Activated CD8-positive, alpha-beta memory T cell treated with anti-CD3 and anti-CD28 coated beads for 48 hours (primary cell): ENCODE results near the gene AUTS2.

ENCODE experiments used
- DNase-seq, 3 experiments: peaks; one replicate each; pipeline ENCODE4 v3.0.0-alpha.2; 2020; ENCODE audit warnings: low read depth in 2 of 3, low spot score in 2 of 3

Gene AUTS2

DNA sequence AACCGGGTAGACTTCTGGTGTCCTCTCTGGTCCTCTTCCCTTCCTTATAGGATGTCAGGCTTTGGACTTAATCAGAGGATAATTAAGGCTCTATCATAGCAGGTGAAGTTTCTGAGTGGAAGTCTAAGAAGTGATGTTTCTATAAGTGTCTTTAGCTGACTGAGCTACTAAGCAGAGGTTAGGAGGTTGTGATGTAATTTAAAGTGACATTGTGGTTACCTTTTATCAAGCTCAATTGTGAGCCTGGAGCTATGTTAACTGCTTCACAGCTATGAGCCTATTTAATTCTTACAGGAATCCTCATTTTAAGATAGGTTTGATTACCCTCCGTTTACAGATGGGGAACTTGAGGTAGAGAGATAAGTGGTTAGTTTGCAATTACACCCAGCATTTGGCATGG lies 365.1 kb downstream of the AUTS2 start:
- no peak for DNase-seq

DNA sequence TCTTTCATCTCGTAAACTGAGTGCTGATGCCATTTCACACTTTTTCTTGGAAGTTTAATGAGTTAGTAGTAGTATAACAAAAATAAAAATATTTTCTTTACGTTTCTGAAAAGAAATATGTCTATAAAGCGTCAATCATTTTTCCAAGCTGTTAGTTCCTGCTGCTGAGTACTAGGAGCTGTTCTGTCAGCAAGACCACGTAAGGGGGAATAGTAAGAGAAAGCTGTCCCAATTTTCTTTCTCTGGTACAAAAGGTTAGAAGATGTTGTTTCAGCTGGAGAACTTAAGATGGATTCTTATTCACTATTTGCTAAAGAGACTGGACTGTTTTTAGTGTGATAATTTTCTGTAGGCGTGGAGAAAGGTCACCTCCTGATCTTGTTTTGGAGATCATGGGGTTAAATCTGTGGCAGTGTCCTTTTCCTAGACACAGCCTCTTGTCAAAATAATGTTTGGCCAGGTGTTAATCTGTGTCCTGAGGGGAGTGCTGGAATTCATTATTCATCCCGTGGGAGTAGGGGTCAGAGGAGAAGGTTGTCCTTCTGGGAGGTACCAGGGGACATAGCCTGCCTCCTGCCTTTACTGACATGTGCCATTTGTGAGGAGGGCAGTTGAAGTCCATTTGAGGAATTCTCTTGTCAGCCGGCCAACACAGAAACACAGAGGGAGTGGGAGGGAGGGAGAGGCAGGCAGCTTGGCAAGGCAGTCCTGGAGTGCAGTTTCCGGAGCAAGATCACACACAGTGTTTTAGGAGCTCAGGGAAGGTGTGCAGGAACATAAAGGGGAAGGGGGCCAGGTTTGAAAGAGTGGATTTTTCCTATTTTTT lies 368.7 kb downstream of the AUTS2 start:
- DNase-seq = no peak

DNA sequence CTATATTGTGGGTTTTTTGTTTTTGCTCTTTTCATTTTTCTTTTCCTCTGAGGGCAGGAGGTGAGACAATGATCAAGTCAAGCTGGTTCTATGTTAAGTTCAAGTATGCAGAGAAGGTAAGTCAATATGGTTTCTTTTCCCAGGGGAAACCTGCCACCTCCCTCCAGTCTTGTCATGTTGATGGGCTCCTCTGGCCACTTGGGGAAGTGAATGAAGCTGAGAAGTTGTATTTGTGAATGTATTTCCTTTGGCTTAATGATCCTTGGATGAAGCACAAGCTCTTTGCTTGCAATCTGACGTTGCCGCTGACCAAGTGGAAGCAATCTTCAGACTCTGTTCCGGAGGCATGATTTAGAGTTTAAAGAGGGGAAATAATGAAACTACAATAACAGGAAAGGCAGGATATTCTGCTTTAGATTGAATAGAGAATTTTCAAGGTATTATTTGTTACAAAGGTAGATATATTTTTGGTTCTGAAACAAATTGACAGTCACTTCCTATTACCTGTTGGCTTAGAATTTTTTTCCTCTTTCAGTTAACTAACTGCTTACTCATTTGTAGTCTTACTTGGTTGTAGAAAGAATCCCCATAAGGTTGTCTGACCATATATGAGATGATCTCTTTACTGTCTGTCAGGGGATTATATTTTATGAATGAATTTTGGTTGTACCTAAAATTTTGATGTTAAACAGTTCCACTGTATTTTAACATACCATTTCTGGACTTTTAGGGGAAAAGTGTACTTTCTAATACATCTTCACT lies 369.6 kb downstream of the AUTS2 start:
- DNase-seq = no peak

DNA sequence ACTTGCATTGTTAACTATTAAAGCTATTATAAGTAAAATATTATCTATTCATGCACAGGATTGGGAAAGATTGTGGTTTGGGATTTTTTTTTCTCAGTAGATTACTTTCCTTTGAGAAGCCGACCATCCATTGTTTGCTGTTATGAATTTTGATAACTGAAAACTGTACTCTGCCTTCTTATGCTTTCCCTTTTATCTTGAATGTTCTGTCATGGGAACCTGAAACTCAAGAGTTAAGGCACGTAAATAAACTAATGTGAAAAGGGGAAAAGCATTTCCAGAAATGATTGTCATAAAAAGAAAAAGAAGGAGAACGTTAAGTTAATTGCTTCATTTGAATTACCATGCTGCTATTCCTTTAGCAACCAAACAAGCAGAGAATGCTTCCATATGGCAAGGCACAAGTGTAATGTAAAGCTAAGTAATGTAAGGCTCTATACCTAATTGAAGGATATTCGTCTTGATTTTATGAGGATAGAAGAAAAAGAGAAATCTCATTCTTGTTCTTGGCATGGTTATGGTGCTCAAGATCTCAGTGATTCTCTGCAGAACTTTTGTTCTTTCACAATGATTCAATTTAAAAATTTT lies 370.8 kb downstream of the AUTS2 start:
- DNase-seq = no peak

DNA sequence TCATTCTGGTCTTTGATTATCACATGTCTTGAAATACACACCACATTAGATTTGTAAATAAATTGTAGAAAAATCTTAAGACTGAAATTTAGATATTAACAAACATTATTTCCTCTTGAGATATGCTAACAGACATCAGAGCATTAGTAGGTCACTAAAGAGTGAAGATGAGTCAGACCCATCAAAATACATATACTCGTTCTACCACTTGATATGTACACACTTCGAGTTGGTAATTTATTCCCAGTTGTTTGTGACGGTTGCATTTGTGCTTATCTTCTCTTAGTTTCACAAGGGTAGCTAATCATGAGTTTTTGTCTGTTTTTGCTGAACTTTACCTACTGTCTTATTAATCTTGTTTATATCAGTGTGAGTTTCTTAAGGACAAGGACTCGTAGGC lies 383.4 kb downstream of the AUTS2 start:
- DNase-seq = no peak

DNA sequence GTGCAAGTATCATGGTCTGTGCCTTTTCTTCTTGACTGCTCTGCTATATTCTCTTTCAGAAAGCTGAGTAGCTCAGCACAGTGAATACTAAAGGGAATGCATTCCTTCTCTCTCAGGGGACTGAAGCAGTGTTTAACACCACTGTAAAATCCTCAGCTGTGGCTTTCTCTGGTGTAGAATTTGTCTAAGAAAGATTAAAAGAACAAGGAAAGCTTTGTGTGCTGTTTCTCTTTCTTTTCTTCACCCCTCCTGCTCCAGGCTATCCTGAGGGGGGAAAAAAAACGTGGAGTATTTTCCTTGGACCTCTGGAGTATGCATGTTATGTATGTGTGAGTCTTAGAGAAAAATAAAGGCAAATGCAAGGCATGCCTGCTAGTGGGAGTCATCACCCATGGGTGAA lies 383.9 kb downstream of the AUTS2 start:
- no peak for DNase-seq

DNA sequence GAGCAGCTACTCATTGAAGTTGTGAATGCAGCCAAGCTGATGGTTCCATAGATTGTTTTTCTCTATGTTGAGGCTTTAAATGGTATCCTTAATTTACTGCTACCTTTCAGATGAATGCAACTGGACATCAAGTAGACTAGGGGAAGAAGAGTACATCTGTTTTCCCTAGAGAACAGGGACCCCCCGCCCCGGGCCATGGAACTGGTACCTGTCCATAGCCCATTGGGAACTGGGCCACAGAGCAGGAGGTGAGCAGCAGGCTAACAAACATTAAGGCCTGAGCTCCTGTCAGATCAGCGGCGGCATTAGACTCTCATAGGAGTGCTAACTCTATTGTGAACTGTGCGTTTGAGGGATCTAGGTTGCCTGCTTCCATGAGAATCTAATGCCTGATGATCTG lies 391.3 kb downstream of the AUTS2 start:
- no peak for DNase-seq

DNA sequence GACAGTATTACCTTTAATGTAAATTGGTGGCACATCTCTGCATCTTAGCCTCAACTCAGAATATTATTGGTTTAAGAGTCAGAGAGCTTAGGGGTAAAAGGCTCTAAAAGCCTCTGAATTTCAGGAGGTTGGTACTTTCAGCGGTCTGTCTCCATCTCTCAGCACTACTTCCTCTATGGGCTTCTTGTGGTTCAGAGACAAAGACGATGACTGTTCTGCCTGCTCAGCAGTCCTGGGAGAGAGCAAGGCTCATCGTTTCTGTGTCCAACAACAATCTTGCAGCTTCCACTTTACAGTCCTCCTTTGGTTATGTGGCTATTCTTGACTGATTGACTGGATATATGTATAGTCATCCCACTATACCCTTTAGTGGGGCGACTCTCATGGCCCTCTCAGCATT lies 394.7 kb downstream of the AUTS2 start:
- DNase-seq = no peak

DNA sequence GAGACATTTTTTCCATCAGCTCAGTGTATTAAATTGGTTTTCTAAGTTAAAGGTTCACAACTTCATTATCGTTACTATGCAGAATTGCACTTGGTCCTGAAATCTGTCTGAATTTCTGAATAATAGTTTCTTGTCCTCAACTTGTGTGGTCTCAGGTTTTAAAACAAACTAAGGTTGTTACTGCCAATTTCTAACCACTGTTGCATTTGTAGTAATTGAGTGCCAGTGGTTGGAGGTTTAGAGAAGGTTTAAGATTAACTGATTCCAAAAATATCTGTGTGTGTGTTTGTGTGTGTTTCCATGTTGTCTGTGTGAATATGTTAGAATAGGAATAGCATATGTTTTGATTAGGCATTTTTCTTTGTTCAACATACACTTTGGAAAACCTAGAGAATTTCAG lies 395.9 kb downstream of the AUTS2 start:
- no peak for DNase-seq

DNA sequence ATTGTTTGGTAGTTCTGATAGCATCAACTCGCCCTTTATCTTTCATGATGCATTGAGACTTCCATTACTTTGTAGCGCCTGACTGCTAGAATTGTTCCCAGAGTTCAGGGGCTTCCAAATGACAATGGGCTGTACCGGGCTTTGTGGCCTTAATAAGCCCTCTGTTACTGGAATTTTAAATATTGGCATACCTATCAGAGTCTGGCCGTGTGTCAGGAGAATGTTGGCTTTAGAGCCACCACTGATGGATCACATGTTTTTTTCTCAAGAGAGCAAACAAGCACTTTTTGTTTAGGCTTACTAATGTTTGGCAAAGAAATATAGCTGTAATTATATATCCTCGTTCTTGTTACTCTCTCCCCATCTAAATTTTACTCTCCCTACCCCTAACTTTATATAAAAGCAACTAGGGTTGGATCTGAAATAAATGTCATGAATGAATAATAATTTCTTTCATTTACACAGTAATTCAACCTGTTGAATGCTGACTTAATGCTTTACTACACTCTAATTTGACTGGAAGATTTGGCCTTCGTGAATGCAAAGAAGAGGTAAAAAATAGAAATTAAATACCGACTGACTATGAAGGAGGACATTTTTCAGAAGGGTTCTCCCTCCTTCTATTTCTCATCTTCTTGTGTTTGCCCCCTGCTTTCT lies 396.7 kb downstream of the AUTS2 start:
- DNase-seq = no peak

DNA sequence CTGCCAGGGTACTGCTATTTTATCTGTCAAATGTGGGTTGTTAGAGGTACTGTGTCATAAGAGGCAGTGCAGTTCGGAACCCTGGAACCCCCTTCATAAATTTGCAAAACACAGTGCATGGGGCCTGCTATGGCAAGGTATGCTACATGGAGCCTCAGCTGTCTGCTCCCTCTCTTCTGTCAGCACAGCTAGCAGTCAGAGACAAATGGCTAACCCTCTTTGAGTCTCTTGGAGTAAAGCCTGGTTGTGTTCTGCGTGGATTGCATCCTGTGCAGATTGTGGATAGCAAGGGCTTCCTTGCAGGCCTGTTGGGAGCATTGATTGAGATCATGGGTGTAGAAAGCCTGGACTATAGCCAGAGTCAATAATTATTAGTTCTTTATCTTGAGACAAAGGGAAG lies 397.8 kb downstream of the AUTS2 start:
- no peak for DNase-seq

DNA sequence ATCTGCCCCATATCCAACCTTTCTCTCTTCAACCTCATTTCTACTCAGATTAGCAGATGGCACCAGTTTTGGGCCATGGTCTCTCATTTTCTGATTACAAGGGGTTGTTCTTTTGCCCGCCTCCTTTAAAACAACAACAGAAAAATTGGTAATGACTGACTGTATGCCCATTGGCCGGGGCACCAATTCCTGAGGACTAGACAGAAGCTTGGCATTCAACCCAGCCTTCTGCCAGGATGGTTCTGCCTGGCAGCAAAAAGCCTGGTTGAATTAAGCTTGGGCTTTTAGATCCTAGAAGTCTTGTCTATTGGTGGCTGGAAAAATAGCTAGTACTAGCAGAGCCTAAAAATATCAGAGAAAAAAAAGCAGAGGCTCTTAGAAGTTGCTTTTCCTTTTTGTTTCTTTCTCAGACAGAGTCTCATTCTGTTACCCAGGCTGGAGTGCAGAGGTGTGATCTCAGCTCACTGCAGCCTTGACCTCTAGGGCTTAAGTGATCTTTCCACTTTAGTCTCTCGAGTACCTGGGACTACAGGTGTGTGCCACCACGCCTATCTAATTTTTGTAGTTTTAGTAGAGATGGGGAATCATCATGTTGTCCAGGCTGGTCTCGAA lies 402.6 kb downstream of the AUTS2 start:
- DNase-seq = no peak

DNA sequence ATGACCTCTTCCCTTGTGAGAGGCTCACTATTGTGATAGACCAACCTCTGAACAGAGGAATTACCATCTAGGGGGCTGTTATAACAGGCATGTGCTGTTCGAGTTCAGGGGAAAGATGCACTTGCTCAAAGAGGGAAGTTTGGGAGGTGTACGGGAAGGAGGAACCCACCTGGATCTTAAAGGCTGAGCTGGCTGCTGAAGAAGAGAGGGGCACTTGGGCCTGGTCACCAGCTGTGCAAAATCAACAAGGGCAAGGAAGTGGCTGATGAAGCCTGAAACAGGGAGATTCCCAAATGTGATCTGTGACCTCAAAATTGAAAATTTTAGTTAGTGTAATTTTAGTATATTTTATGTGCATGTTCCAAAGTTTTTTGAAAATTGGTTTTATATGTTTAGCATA lies 407.2 kb downstream of the AUTS2 start:
- DNase-seq = no peak

DNA sequence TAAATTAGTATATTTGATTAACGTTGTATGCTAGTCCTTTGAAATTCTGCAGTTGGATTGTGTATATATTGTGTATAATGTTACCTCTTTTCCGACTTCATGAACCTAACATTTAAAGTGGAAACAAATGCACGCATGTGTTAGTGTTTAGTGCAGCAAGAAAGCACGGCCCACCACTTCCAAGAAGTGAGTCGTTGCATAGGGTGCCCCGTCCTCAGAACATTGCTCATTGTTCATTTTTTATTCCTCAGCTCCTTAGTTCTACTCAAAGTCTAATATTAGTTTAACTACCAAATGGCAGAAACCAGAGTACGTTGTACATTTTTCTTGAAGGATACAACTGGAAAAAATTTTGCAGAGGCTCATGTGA lies 407.6 kb downstream of the AUTS2 start:
- DNase-seq = no peak

DNA sequence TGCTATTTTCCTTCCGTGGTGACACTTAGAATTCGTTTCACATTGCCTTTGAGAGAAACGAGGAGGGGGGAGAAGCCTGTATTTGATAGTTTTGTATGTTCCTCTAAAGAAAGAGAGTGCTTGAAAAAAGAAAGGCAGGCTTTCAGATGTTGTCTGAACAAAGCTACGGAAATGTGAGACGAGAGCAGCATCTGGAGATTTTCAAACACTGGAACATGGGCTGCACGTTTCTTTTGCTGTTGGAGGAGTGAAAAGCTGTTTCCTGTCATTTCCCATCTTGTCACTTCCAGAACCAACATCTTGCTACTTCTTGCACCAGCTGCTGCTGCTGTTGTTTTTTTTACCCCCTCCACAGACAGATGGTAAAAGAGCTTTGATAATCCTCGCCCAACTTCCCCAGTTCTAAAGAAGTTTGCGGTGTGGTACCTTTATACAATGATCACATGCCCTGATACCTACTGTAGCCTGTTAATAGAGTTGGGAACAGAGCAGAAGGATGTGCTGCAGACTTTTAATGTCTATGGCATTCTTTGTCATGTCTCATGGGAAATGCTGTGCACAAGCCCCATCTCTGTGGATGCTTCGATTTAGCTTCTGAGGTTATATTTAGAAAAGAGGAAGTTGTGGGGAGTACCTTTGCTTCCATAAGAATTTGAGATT lies 408.1 kb downstream of the AUTS2 start:
- no peak for DNase-seq

DNA sequence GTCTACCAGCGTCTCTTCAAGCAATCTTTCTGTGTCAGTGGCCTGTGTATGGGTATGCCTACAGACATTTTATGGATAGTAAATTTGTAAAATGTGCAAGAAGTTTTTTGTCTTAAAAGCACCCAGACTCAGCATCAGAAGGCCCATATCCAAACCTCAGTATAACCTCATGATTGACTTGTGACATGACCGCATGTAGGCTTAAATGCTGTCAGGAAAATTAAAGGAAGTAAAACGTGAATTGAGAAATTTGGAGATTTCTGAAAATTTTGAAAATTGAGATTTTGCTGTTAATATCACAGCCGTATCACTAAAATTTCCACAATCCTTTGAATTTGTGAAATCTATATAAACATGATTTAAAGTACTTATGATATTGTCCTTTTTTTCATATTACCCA lies 410.2 kb downstream of the AUTS2 start:
- no peak for DNase-seq

DNA sequence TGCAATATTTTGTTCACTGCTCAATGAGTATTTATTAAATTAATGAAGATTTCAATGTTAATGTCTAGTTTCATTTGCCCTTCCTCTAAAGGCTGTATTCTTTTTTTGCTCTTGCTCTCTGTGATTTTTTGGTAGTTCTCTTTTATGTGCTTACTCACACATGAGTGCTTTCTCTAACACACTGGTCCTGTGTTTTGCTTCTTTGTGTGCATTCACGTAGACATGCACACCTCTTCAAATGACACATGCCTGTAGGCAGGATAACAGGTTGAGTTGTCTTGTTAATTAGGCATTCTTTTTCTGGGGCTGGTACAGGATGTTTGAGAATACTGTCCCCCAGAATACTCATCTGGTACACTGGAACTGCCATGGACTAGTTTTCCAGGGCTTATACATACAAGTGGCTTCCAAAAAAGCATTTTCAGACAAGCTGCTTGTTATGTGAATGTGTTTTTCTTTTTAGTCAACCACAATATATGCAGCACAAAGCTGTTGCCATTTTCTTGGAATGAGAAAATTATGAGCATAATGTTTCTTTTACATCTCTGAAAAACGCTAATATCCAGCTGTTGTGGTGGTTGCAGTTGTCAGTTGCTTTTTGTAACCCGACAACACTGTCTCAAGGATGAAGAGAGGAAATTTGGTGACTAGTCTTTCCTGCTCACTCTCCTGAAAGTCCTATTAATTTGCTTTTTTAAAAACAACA lies 416.4 kb downstream of the AUTS2 start:
- DNase-seq = no peak

DNA sequence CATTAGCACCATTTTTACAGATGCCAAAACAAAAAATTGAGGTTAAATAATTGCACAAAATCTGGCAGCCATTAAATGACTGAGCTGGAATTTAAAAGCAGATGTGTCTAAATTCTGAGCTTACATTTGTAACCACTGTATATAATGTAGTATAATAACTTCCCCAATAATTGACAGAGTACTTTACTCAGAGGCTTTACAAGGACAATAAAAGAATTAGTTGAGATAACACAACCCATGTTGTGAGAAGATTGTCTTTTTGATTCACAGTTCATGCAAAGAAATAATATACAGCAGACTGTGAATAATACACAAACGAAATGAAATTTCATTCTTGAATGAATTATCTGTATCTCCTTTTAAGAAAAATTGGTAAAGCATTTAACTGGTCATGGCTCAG lies 417.1 kb downstream of the AUTS2 start:
- DNase-seq = no peak

DNA sequence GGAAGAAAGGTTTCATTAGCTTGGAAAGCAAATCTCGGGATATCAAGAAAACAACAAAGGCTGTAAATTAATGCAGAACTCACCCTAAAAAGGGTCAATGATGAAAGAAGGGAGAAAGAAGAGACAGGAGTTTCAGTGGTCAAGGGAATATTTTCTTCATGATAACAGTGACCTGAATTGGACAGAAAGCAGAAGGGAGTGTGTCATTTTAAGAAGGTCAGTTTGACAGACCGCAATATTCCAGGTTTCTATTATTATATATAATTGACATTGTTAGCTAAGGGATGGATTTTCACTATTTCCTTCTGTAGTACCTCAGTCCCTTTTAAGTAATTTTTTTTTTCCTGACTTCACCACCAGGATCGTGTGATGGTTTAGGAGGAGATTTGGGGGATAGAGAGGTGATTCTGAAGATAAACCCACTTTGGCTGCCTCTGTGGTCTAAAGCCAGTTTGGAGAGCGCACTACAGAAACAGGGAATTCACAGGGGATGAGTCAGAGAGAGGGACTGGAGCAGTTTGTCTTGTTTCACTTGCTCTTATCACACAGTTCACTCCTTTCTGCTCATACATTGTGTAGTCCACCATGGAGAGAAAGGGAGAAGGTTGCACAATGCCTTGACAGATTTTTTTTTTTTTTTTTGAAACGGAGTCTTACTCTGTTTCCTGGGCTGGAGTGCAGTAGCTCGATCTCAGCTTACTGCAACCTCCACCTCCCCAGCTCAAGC lies 417.9 kb downstream of the AUTS2 start:
- no peak for DNase-seq

DNA sequence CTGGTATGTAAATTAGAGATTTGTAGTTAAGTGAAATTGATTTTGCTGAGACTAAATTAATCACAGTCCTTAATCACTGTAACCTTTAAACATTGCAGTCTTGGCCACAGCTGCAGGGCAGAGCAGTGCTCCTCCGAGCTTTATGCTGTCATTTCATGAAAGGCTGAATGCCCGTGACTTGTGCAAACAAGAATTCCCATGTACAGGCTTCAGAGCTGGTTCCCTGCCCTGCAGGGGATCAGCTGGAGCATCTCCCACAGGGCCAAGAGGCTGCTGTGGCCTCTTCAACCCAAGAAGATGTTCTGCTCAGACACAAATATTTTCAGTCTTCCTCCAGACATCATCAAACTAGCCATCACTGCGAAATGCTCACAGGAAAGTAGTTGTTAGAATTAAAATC lies 419.1 kb downstream of the AUTS2 start:
- no peak for DNase-seq
